ENCODE data around the gene NOTCH2.
"Not testable (repeated sequence)": the region's sequence is repeated elsewhere in the genome, so short reads cannot be mapped to it uniquely, and the experiment has no call there.

GRCh38 chr1:120069920-120070214, 405 bp upstream of the NOTCH2 start:
- TF ChIP-seq CTCF, POLR2A (IDR thresholded peaks at IDR 0.05): not testable (repeated sequence)

All from adrenal gland (tissue), 5 donors.